Inflammatory macrophage treated with lipopolysaccharide for 1 hour (primary cell): ENCODE results near the gene WDR86.

ENCODE experiments used
- DNase-seq, 2 donors: peaks; one replicate each; pipeline ENCODE4 v3.0.0-alpha.2; 2020 to 2022

Gene WDR86

GRCh38 chr7:151406051-151406875, 3.6 kb downstream of the WDR86 start:
- DNase-seq: no peak

- DNase-seq: no peak
Observed at GRCh38 chr7:151405588-151405987, 4.2 kb downstream of the WDR86 start.

- no peak for DNase-seq
Observed at GRCh38 chr7:151405056-151405455, 4.8 kb downstream of the WDR86 start.

DNA sequence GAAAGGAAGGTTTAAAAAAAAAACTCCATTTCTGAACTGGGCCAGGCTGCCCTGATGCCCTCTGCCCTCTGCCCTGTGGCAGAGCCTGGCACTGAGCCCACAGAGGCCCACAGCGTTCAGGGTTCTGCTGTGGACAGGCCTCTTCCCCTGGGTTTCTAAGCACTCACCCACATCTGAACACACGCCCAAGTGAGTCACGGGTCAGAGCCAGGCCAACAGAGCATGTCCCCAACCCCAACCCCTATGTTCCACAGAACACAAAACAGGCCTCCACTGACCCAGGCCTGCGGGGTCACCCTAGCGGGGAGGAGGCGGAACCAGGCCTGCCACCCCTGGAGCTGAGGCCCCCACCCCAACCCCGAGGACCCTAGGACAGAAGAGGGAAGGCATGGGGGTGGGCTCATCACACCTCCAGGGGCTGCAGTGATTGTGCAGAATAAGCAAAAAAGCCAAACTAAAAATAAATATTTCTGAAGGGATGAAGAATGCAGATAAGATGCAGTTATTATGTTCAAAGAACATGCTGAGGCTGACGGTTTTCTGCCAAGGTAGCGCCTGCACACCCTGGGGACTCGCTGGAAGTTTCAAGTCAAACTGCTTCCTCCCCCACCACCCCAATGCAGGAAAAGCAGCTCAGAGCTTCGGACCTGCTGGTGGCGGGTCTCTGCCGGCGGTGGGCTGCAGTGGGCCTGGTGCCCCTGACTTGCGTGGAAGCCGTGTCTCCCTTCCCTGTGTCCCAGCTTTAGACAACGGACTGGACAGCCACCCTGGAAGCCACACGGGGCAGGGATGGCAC, 5.4 kb downstream of the WDR86 start:
- DNase-seq: peak; percentile 65 to 78

DNA sequence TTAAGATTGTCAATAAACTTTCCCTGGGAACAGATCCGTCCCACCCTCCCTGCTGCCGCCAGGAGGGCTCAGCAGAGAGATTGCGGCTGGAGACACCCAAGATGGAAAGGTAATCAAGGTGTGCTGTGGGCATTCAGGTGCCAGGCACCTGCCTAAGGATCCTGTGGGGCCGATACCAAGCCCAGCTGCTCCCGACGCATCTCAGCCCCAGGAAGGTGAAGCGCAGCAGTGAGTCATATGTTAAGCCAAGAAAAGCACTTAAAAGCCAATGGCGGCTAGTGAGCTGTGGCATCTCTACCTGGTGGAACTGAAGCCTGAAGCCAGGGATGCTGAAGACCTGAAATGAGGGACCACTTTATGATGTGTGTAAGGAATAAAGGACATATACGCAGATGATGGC, 6.1 kb downstream of the WDR86 start:
- no peak for DNase-seq

DNA sequence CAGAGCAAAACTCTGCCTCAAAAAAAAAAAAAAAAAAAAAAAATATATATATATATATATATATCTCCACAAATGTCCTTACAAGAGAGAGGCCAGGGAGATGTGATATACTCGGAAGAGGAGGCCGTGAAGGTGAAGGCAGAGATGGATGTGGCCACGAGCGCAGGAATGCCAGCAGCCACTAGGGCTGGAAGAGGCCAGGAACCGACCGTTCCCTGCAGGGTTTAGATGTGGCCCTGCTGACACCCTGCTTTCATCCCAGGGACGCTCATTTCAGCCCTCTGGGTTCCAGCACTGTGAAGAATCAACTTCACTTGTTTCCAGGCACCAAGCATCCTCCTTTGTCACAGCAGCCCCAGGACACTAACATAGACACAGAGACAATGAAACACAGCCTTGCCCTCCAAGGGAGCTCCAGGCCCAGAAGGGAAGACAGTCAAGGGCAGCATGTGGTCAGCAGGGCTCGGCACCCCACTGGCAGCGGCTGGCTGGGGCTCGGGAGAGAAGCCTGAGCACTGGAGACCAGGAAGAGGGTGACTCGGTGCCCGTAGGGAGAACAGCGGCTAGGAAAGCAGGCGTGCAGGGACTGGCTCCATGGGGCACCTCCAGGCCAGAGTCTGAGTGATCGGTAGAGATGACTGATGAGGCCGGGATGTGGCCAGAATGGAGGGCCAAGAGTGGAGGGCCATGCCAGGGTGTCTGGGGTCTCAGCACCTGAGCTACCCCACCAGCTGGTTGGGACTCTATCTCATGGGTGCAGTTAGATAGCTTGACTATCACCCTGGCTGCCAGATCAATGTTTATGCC, 7.6 kb downstream of the WDR86 start:
- no peak for DNase-seq

DNA sequence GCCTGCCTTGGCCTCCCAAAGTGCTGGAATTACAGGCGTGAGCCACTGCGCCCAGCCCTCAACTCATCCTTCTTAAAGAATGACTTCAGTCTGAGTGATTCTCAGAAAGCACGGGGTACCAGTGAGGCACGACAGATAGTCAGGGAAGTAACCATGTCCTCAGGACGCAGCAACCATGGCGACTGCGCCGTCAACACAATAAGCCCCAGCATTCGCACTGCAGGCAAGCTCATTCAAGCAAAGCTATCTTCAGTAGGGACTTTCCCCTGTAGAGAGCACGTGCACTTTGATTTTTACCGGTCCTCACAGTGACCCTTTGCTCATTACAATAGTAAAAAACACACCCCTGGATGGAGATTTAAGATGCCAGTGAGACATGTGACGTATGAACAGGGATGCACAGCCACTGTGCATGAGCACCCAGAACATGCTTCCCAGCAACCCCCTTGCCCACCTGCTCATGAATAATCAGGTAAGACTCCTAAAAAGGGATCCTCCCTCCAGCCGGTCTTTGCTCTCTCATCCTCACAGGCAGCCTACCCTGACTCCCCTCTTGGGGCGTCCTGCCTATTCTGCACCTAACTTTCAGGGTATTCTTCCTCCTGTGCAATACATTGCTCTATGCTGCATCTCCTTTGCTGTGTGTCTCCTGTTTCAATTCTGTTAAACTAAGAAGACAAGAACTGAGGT, 9.1 kb downstream of the WDR86 start:
- DNase-seq: no peak

- no peak for DNase-seq
Observed at GRCh38 chr7:151399906-151400305, 9.9 kb downstream of the WDR86 start.

- no peak for DNase-seq
Observed at GRCh38 chr7:151399305-151399601, 10.6 kb downstream of the WDR86 start.

DNA sequence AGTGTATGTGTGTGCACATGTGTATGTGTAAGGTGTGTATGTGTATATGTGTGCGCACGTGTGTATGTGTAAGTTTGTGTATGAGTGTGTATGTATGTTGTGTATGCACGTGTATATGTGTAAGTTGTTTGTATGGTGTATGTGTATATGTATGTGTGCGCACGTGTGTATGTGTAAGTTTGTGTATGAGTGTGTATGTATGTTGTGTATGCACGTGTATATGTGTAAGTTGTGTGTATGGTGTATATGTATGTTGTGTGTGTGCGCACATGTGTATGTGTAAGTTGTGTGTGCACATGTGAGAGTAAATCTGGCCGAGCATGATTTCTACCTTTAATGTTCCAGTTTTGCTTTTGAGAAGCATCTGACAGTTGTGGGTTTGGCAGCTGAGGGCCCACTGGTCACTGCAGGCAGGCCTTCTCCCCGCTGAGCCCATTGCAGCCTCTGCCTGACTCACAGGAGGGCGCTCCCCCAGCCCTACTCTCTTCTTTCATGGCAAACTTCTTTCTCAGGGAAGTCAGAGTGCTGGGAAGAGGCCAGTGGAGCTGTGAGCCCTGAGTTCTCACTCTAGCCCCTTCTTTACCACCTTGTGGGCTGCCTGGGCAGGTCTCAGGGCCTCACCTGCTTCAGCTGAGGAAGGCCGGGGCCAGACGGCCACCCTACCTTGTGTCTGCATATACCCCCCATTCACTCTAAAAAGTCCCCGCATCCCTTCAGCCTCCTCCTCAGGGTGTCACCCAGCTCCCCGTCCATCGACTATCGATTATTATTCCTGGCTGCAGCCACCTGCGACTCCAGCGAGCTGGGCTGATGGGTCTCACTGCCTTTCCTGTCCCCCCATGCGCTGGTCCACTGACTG, 11.2 kb downstream of the WDR86 start:
- no peak for DNase-seq

GRCh38 chr7:151397026-151397425, 12.8 kb downstream of the WDR86 start:
- no peak for DNase-seq

- no peak for DNase-seq
Observed at GRCh38 chr7:151396328-151396970, 13.4 kb downstream of the WDR86 start.

DNA sequence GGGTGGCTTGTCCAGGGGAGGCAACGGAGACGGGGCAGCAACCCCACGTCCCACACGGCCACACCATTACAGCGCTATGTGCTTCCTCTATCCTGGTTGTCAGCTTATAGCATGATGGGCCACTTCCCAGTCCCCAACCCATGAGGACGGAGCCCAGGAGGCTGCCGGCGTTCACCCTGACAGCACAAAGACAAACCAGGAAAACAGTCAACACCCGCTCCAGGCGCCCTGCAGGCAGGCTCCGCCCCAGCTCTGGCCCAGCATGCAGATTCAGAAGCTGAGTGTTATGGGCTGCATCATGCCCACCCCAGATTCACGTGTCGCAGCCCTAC, 14.8 kb downstream of the WDR86 start:
- no peak for DNase-seq

- no peak for DNase-seq
Observed at GRCh38 chr7:151394076-151395035, 15.5 kb downstream of the WDR86 start.

- DNase-seq: no peak
Observed at GRCh38 chr7:151393031-151393977, 16.5 kb downstream of the WDR86 start.

- no peak for DNase-seq
Observed at GRCh38 chr7:151392426-151392825, 17.4 kb downstream of the WDR86 start.

DNA sequence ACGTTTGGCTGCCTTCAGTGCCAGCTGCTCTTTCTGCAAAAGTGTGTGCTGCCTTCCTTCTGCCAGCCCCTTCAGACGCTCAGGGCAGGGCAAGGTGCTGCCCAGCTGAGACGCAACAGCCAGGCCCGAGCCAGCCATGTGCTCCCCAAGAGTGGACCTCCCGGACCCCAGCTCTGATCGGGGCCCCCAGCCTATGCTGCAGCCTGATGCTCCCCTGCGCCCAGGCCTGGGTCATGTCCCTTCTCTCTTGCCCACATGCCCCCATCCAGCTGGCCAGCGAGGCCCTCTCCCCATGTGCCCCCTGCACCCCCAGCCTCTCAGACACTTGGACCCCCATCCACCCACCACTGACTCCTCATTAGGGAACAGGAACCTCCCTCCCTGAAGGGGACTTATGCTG, 17.8 kb downstream of the WDR86 start:
- no peak for DNase-seq

GRCh38 chr7:151391358-151391730, 18.5 kb downstream of the WDR86 start:
- no peak for DNase-seq
